HL-60 (cell line): ENCODE results near the gene FOXF2.

ENCODE experiments used
- CTCF ChIP-seq: IDR thresholded peaks from one replicate; pipeline ENCODE4 v1.5.1; 2011; ENCODE audit warnings: low read length, control low read depth, inconsistent platforms; ENCODE audit not compliant: insufficient read depth
- GABPA ChIP-seq: IDR thresholded peaks from 2 replicates; pipeline ENCODE4 v1.6.1; 2012; ENCODE audit warnings: low read depth
- POLR2AphosphoS5 ChIP-seq: IDR thresholded peaks from 2 replicates; pipeline ENCODE4 v1.6.1; 2012; ENCODE audit warnings: low read depth
- REST ChIP-seq: IDR thresholded peaks from 2 replicates; pipeline ENCODE4 v1.6.1; 2012; ENCODE audit warnings: low read depth; ENCODE audit not compliant: insufficient replicate concordance
- SPI1 ChIP-seq: IDR thresholded peaks from 2 replicates; pipeline ENCODE4 v1.6.1; 2012; ENCODE audit warnings: low read depth, mild to moderate bottlenecking, borderline replicate concordance

GRCh38 chr6:1379788-1380147 is 9.6 kb upstream of the FOXF2 start:
- TF ChIP-seq CTCF, result no peak
- TF ChIP-seq POLR2AphosphoS5, result no peak
- TF ChIP-seq REST, result no peak
- TF ChIP-seq GABPA, result no peak
- no peak for TF ChIP-seq SPI1
